GM21717 (cell line): ENCODE results near the gene CAPN7.

Experiments
- ATAC-seq: cut with Tn5 transposase; IDR thresholded peaks from one replicate; pipeline ENCODE4 v1.9.1; 2021; ENCODE audit warnings: mild to moderate bottlenecking, moderate library complexity; ENCODE audit not compliant: unreplicated experiment

Gene CAPN7

GRCh38 chr3:15294929-15295328, 88.9 kb downstream of the CAPN7 start:
- no peak for ATAC-seq

- no peak for ATAC-seq
These were observed 89.5 kb downstream of the CAPN7 start for GRCh38 chr3:15295506-15295905.

- ATAC-seq, result no peak
These were observed 91.7 kb downstream of the CAPN7 start for GRCh38 chr3:15297608-15298350.

- no peak for ATAC-seq
These were observed 92.5 kb downstream of the CAPN7 start for GRCh38 chr3:15298504-15298903.

GRCh38 chr3:15299036-15299435, 93.0 kb downstream of the CAPN7 start:
- ATAC-seq, result no peak

GRCh38 chr3:15300323-15301078, 94.5 kb downstream of the CAPN7 start:
- ATAC-seq, result no peak

GRCh38 chr3:15301761-15302160, 95.7 kb downstream of the CAPN7 start:
- ATAC-seq, result no peak
